GM18498 (cell line): ENCODE measurements around the gene PI4KA.

Source experiments
- ATAC-seq: cut with Tn5 transposase; IDR thresholded peaks from one replicate; pipeline ENCODE4 v1.9.1; 2021; ENCODE audit warnings: mild to moderate bottlenecking, moderate library complexity; ENCODE audit not compliant: unreplicated experiment

Gene PI4KA

GRCh38 chr22:20794650-20795413 is 63.8 kb downstream of the PI4KA start:
- ATAC-seq: no peak

GRCh38 chr22:20793748-20794649 is 64.6 kb downstream of the PI4KA start:
- no peak for ATAC-seq

- ATAC-seq: no peak
These were observed 65.5 kb downstream of the PI4KA start for GRCh38 chr22:20792966-20793728.

- ATAC-seq: no peak
These were observed 66.2 kb downstream of the PI4KA start for GRCh38 chr22:20792221-20792965.

GRCh38 chr22:20788627-20789344 is 69.8 kb downstream of the PI4KA start:
- no peak for ATAC-seq

GRCh38 chr22:20787746-20788626 is 70.6 kb downstream of the PI4KA start:
- no peak for ATAC-seq

- no peak for ATAC-seq
These were observed 71.4 kb downstream of the PI4KA start for GRCh38 chr22:20787223-20787622.

GRCh38 chr22:20786536-20786979 is 72.1 kb downstream of the PI4KA start:
- no peak for ATAC-seq

GRCh38 chr22:20786048-20786447 is 72.6 kb downstream of the PI4KA start:
- no peak for ATAC-seq

- ATAC-seq: no peak
These were observed 73.2 kb downstream of the PI4KA start for GRCh38 chr22:20785415-20785814.

GRCh38 chr22:20783844-20784723 is 74.5 kb downstream of the PI4KA start:
- no peak for ATAC-seq

GRCh38 chr22:20783300-20783673 is 75.3 kb downstream of the PI4KA start:
- ATAC-seq: no peak

- no peak for ATAC-seq
These were observed 75.9 kb downstream of the PI4KA start for GRCh38 chr22:20782596-20783299.

GRCh38 chr22:20782083-20782482 is 76.5 kb downstream of the PI4KA start:
- ATAC-seq: no peak

- ATAC-seq: no peak
These were observed 77.2 kb downstream of the PI4KA start for GRCh38 chr22:20781272-20781990.

GRCh38 chr22:20779818-20780158 is 78.8 kb downstream of the PI4KA start:
- no peak for ATAC-seq
